Epithelial cell of esophagus (primary cell): ENCODE measurements around the gene ERGIC2.

Experiments
- DNase-seq: peaks from one replicate; pipeline ENCODE4 v3.0.0; 2010; ENCODE audit warnings: low read depth
- H3K4me3 ChIP-seq: 2 replicates; pipeline ENCODE4 v1.5.1; 2011; ENCODE audit warnings: mild to moderate bottlenecking, low read length, control low read depth
- TF ChIP-seq, protein P1 (sequence below): IDR thresholded peaks from 2 replicates; pipeline ENCODE4 v1.5.1; 2011; ENCODE audit warnings: low read depth, mild to moderate bottlenecking, low read length, control low read depth, inconsistent platforms; ENCODE audit not compliant: insufficient read depth; ENCODE audit errors: missing control alignments

Gene ERGIC2

DNA sequence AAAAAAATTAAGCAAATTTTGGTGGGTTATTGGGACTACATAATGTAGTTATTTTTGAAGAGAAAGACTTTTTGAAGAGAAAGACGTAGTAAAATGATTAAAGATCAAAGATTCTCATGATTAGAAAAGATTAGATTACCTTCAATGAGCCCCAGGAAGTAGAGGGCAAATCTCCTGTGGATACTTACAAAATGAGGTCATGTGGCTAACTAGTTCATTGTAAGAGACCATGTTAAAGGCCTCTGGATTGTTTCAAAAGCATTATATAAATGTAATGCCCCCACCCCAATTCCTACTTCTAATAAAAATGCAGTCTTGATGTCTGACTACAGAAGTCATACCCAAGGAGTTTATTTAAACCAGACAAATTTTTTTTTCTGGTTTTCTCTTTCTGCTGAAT is 93.3 kb downstream of the ERGIC2 start:
- no peak for DNase-seq
- no peak overlapping the region for H3K4me3 ChIP-seq
- TF ChIP-seq, protein P1, sequence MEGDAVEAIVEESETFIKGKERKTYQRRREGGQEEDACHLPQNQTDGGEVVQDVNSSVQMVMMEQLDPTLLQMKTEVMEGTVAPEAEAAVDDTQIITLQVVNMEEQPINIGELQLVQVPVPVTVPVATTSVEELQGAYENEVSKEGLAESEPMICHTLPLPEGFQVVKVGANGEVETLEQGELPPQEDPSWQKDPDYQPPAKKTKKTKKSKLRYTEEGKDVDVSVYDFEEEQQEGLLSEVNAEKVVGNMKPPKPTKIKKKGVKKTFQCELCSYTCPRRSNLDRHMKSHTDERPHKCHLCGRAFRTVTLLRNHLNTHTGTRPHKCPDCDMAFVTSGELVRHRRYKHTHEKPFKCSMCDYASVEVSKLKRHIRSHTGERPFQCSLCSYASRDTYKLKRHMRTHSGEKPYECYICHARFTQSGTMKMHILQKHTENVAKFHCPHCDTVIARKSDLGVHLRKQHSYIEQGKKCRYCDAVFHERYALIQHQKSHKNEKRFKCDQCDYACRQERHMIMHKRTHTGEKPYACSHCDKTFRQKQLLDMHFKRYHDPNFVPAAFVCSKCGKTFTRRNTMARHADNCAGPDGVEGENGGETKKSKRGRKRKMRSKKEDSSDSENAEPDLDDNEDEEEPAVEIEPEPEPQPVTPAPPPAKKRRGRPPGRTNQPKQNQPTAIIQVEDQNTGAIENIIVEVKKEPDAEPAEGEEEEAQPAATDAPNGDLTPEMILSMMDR: no peak
